GM23248 (cell line): ENCODE measurements around the gene CLSTN2.

Experiments
- EZH2 ChIP-seq: fragments of 200-600 bp; sonication (generic); IDR thresholded peaks from 2 replicates; pipeline ENCODE4 v1.6.1; 2018; ENCODE audit warnings: antibody characterized with exemption, mild to moderate bottlenecking; ENCODE audit not compliant: insufficient read depth, poor library complexity, severe bottlenecking
- EZH2phosphoT487 ChIP-seq: fragments of 200-600 bp; sonication (generic); IDR thresholded peaks from 2 replicates; pipeline ENCODE4 v1.6.1; 2018; ENCODE audit warnings: antibody characterized with exemption, moderate library complexity, mild to moderate bottlenecking, low read depth; ENCODE audit not compliant: insufficient read depth

DNA sequence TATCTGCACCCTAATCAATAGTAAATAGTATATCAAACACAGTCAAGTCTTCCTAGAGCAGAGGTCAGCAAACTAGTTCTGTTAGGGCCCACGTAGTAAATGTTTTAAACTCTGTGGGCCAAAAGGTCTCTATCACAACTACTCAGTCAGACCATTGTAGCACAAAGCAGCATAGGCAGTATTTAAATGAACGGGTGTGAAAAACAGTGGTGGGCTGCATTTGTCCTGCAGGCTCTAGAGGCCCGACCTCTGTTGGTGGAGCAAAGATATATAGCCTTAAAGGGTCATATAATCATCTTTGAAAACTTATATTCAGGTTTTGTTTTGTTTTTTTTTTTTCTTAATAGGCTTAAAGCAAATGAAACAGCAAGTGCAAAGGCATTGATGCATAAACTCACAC, 416.5 kb downstream of the CLSTN2 start:
- no peak for TF ChIP-seq EZH2phosphoT487
- no peak for TF ChIP-seq EZH2
